Natural killer cell (primary cell): Measurements from ENCODE around the gene SMTNL2. TPM values are rescaled to one million over a fixed set of nuclear protein-coding genes. Genes with fewer than 3 reads are reported as not detected.

Experiments used
- ATAC-seq, 3 donors: fragments of 150-1000 bp in 2 of 3; fragments of 200-7000 bp in 1 of 3; cut with Tn5 transposase; 1 replicate in 1 of 3; 2 replicates in 2 of 3; pipeline ENCODE4 v1.10.0; 2021; ENCODE audit warnings: mild to moderate bottlenecking in 2 of 3, moderate library complexity in 2 of 3
- DNase-seq, 2 donors: peaks; one replicate each; pipeline versions ENCODE4 v3.0.0 to v3.0.0-alpha.2; 2013 to 2021; ENCODE audit warnings: mixed read lengths in 1 of 2
- H3K27ac ChIP-seq: one replicate; pipeline ENCODE4 v1.5.1; 2013; ENCODE audit warnings: mild to moderate bottlenecking, low read length
- H3K27me3 ChIP-seq: one replicate; pipeline ENCODE4 v1.6.1; 2013; ENCODE audit warnings: low read length; ENCODE audit not compliant: control insufficient read depth, insufficient read depth
- H3K36me3 ChIP-seq: one replicate; pipeline ENCODE4 v1.6.1; 2013; ENCODE audit warnings: low read length; ENCODE audit not compliant: control insufficient read depth, insufficient read depth
- H3K4me1 ChIP-seq: one replicate; pipeline ENCODE4 v1.6.1; 2013; ENCODE audit warnings: low read length; ENCODE audit not compliant: control insufficient read depth, insufficient read depth
- H3K4me3 ChIP-seq: one replicate; pipeline ENCODE4 v1.5.1; 2013; ENCODE audit warnings: low read length
- H3K9me3 ChIP-seq: one replicate; pipeline ENCODE4 v1.6.1; 2013; ENCODE audit warnings: low read length; ENCODE audit not compliant: control insufficient read depth, insufficient read depth
- H3K27ac Mint-ChIP-seq, 2 donors: one replicate each; pipeline ENCODE4 v1.8.0; 2022; ENCODE audit warnings: mild to moderate bottlenecking in 2 of 2, mixed read lengths in 2 of 2, moderate library complexity in 1 of 2
- H3K27me3 Mint-ChIP-seq, 2 donors: one replicate each; pipeline ENCODE4 v1.8.0; 2022; ENCODE audit warnings: low read depth in 2 of 2, mixed read lengths in 2 of 2
- H3K36me3 Mint-ChIP-seq: one replicate; pipeline ENCODE4 v1.8.0; 2022; ENCODE audit warnings: mixed read lengths
- H3K4me1 Mint-ChIP-seq, 2 donors: one replicate each; pipeline ENCODE4 v1.8.0; 2022; ENCODE audit warnings: mixed read lengths in 2 of 2
- H3K4me3 Mint-ChIP-seq: one replicate; pipeline ENCODE4 v1.8.0; 2022; ENCODE audit warnings: mild to moderate bottlenecking, moderate library complexity, mixed read lengths
- H3K9me3 Mint-ChIP-seq, 2 donors: one replicate each; pipeline ENCODE4 v1.8.0; 2022; ENCODE audit warnings: mixed read lengths in 2 of 2
- WGBS: methylation state at CpG from one replicate; pipeline ENCODE4 v1.1.7; 2013; ENCODE audit warnings: missing lambda C conversion rate; ENCODE audit not compliant: insufficient coverage; 5-methylcytosine and 5-hydroxymethylcytosine counted together
- intact Hi-C: fragments of 100-400 bp; cut with micrococcal nuclease; formaldehyde crosslinking; loops from one replicate; pipeline ENCODE4 v1.14.2; 2022
- total RNA-seq, 4 donors: library from RNA; stranded (reverse); fragments of 120-200 nt in 1 of 4; gene quantifications; one replicate each; pipeline versions ENCODE4 v1.2.3 to v1.2.4, GENCODE V29; 2013 to 2022
- TF ChIP-seq, protein P1 (sequence below): fragments of 200-600 bp; IDR thresholded peaks from one replicate; pipeline ENCODE4 v1.8.0; 2022; ENCODE audit warnings: antibody characterized with exemption

The SMTNL2 gene
- total RNA-seq, 3 donors from 2014 or later (not counting 1 experiment from before 2014, with no cell fraction given): not detected

DNA sequence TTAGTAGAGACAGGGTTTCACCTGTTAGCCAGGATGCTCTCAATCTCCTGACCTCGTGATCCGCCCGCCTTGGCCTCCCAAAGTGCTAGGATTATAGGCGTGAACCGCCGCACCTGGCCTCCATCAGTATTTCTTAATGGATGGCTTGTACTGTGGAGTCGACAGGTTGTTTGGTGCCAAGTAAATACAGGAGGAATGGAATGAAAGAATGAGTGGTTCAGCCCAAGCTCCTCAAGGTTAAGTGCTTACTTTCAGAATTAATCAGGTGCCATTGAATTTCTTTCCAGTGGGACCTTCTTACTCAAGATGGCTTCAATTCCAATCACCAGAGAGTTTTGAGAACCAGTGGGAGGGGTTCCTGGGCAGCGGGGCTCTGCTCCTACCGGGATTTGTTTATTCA lies 32.1 kb downstream of the SMTNL2 start:
- no peaks in the 10 kb centered on the region for H3K36me3 ChIP-seq
- intact Hi-C loops: no loop called here
- peaks cover 0 to 10% of the 10 kb centered on the region in 2 donors for H3K27me3 Mint-ChIP-seq
- TF ChIP-seq, protein P1, sequence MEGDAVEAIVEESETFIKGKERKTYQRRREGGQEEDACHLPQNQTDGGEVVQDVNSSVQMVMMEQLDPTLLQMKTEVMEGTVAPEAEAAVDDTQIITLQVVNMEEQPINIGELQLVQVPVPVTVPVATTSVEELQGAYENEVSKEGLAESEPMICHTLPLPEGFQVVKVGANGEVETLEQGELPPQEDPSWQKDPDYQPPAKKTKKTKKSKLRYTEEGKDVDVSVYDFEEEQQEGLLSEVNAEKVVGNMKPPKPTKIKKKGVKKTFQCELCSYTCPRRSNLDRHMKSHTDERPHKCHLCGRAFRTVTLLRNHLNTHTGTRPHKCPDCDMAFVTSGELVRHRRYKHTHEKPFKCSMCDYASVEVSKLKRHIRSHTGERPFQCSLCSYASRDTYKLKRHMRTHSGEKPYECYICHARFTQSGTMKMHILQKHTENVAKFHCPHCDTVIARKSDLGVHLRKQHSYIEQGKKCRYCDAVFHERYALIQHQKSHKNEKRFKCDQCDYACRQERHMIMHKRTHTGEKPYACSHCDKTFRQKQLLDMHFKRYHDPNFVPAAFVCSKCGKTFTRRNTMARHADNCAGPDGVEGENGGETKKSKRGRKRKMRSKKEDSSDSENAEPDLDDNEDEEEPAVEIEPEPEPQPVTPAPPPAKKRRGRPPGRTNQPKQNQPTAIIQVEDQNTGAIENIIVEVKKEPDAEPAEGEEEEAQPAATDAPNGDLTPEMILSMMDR: no peak
- H3K36me3 Mint-ChIP-seq: no peaks in the 10 kb centered on the region
- H3K4me1 Mint-ChIP-seq: no peaks in the 10 kb centered on the region
- no peak for ATAC-seq
- H3K9me3 Mint-ChIP-seq: no peaks in the 10 kb centered on the region
- H3K4me3 ChIP-seq: no peak overlapping the region
- H3K27ac ChIP-seq: no peak overlapping the region
- H3K9me3 ChIP-seq: no peaks in the 10 kb centered on the region
- no peak overlapping the region for H3K27ac Mint-ChIP-seq
- H3K4me3 Mint-ChIP-seq: no peak overlapping the region
- no peak for DNase-seq
- H3K4me1 ChIP-seq: no peaks in the 10 kb centered on the region
- no peaks in the 10 kb centered on the region for H3K27me3 ChIP-seq
- 91% methylated on average over 9 of the region's 9 CpGs for WGBS

- 80% methylated on average over 17 of the region's 17 CpGs for WGBS
- no peaks in the 10 kb centered on the region for H3K4me1 Mint-ChIP-seq
- peaks cover 0 to 10% of the 10 kb centered on the region in 2 donors for H3K27me3 Mint-ChIP-seq
Observed at GRCh38 chr17:4617090-4617489, 32.8 kb downstream of the SMTNL2 start.

GRCh38 chr17:4617590-4618351 lies 33.4 kb downstream of the SMTNL2 start:
- Mint-ChIP-seq H3K4me3 (no peak overlapping the region), H3K4me1 (no peaks in the 10 kb centered on the region), H3K36me3 (no peaks in the 10 kb centered on the region), H3K27me3 (peaks cover 0 to 10% of the 10 kb centered on the region in 2 donors), H3K9me3 (no peaks in the 10 kb centered on the region), H3K27ac (no peak overlapping the region)
- Histone ChIP-seq H3K9me3 (no peaks in the 10 kb centered on the region), H3K4me1 (no peaks in the 10 kb centered on the region), H3K27me3 (no peaks in the 10 kb centered on the region), H3K4me3 (no peak overlapping the region), H3K36me3 (no peaks in the 10 kb centered on the region), H3K27ac (no peak overlapping the region)
- 65% methylated on average over 15 of the region's 15 CpGs for WGBS
- TF ChIP-seq, protein P1: no peak
- no peak for ATAC-seq
- no peak for DNase-seq
- intact Hi-C loops: no loop called here

More at GRCh38 chr17:4617090-4617489, 32.8 kb downstream of the SMTNL2 start:
- no peak overlapping the region for H3K27ac ChIP-seq
- H3K27ac Mint-ChIP-seq: no peak overlapping the region
- H3K9me3 ChIP-seq: no peaks in the 10 kb centered on the region
- no peak overlapping the region for H3K4me3 Mint-ChIP-seq
- TF ChIP-seq, protein P1: no peak
- H3K27me3 ChIP-seq: no peaks in the 10 kb centered on the region
- ATAC-seq (no peak), DNase-seq (no peak)
- H3K36me3 ChIP-seq: no peaks in the 10 kb centered on the region
- H3K4me1 ChIP-seq: no peaks in the 10 kb centered on the region
- H3K9me3 Mint-ChIP-seq: no peaks in the 10 kb centered on the region
- intact Hi-C loops: no loop called here
- H3K4me3 ChIP-seq: no peak overlapping the region
- no peaks in the 10 kb centered on the region for H3K36me3 Mint-ChIP-seq
